UCSD-AML1 (cell line): Measurements from ENCODE around the gene DCST2.
"Not testable (repeated sequence)": the region's sequence is repeated elsewhere in the genome, so short reads cannot be mapped to it uniquely, and the experiment has no call there.

ENCODE experiments used
- DNase-seq: peaks from one replicate; lab custom pipeline; 2025; ENCODE audit not compliant: unreplicated experiment; lab: John Stamatoyannopoulos, UW

DCST2 gene

GRCh38 chr1:155000726-155001424 lies 32.7 kb downstream of the DCST2 start:
- peak; percentile 93 for DNase-seq

- DNase-seq = no peak
Observed at GRCh38 chr1:155000411-155000725, 33.2 kb downstream of the DCST2 start.

GRCh38 chr1:154999571-155000410 lies 33.8 kb downstream of the DCST2 start:
- peak; percentile 67 for DNase-seq

GRCh38 chr1:154998818-154999570 lies 34.6 kb downstream of the DCST2 start:
- peak; percentile 82 for DNase-seq

GRCh38 chr1:154998201-154998780 lies 35.3 kb downstream of the DCST2 start:
- peak; percentile 34 for DNase-seq

- peak; percentile 79 for DNase-seq
Observed at GRCh38 chr1:154996966-154997701, 36.4 kb downstream of the DCST2 start.

- peak; percentile 47 for DNase-seq
Observed at GRCh38 chr1:154995301-154995983, 38.1 kb downstream of the DCST2 start.

- no peak for DNase-seq
Observed at GRCh38 chr1:154994591-154994990, 39.0 kb downstream of the DCST2 start.

- DNase-seq = no peak
Observed at GRCh38 chr1:154994269-154994587, 39.4 kb downstream of the DCST2 start.

GRCh38 chr1:154993572-154994268 lies 39.9 kb downstream of the DCST2 start, which contains the start of gene LENEP:
Gene LENEP (plus strand): TSS chr1:154993586. CDS start chr1:154993608, 22 bp downstream.
- DNase-seq = no peak

GRCh38 chr1:154992721-154993571 lies 40.6 kb downstream of the DCST2 start:
- peak; percentile 39 for DNase-seq

- DNase-seq = no peak
Observed at GRCh38 chr1:154990276-154990675, 43.3 kb downstream of the DCST2 start.

GRCh38 chr1:154989195-154989860 lies 44.3 kb downstream of the DCST2 start:
- no peak for DNase-seq

- peak; percentile 29 for DNase-seq
Observed at GRCh38 chr1:154988058-154988954, 45.3 kb downstream of the DCST2 start.

GRCh38 chr1:154987326-154987725 lies 46.3 kb downstream of the DCST2 start:
- no peak for DNase-seq

GRCh38 chr1:154986736-154987135 lies 46.8 kb downstream of the DCST2 start:
- not testable (repeated sequence) for DNase-seq
